ENCODE results near the gene SLC6A5.

Gene SLC6A5

GRCh38 chr11:20670932-20671403 is 71.6 kb downstream of the SLC6A5 start:
- no peak for DNase-seq

DNA sequence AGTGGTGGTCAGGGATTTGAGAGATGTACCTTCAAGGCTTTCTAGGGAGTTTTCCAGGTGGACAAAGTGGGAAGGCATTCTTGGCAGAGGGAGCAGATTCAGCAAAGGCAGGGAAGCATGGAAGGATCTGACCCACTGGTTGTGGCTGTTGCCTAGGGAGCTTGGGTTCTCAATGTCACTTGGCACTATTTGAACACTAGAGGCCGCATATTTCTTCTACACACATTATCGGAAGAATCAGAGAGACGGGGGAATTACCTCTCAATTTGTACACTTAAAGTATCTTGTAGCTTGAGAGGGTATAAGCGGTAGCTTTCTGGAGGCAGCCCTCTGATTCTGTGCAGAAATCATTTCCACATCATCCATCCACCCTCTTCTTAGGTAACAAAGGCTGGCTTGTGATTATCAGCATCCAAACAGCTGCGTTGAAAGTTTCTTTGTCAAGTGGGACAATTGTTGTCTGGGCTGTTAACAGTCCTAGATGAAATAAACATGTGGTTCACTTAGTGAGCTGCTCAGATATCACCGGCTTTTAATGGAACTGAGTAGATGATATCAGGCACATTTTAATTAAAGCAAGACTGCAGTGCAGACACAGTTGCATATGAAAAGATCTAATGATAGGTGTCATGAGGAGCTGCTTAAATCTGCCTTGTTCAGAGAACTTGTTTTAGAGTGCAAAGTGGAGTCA is 72.6 kb downstream of the SLC6A5 start:
- DNase-seq, result no peak

DNA sequence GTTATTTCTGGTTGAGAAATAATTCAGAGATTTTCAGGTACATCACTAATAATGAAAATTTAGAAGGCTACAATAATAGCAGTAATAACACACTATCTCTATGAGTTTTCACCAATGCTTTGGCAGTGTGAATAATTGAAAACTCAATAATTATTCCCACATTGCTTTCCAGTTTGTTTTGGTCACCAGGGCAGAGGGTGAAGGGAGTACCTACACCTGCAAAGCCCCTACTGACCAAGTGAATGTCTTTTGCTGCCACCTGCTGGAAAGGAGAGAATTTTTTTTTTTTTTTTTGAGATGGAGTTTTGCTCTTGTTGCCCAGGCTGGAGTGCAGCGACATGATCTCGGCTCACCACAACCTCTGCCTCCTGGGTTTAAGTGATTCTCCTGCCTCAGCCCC is 73.2 kb downstream of the SLC6A5 start:
- DNase-seq, result no peak

GRCh38 chr11:20676658-20677057 is 77.2 kb downstream of the SLC6A5 start:
- no peak for DNase-seq

DNA sequence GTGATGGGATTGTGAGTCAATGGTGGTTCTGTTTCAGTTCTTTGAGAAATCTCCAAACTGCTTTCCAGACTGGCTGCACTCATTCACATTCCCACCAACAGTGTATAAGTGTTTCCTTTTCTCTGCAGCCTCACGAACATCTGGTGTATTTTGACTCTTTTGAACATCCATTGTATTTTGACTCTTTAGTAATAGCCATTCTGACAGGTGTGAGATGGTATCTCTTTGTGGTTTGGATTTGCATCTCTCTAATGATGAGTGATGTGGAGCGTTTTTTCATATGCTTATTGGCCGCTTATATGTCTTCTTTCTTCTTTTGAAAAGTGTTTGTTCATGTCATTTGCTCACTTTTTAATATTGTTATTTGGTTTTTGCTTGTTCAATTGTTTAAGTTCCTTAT is 89.4 kb downstream of the SLC6A5 start:
- DNase-seq, result no peak

- DNase-seq, result no peak
These were observed 108.5 kb downstream of the SLC6A5 start for GRCh38 chr11:20707876-20708275.
